Measurements from ENCODE around the gene MSRB1. TPM values are rescaled to one million over a fixed set of nuclear protein-coding genes. Genes with fewer than 3 reads are reported as not detected.

MSRB1 gene
- total RNA-seq, 1 donor from 2014 or later, result 11.7 TPM

- H3K36me3 ChIP-seq (ENCODE audit: control insufficient read depth, insufficient read depth, low read length), result peaks cover 6% of the 10 kb centered on the region
- no peak for DNase-seq (ENCODE audit: low read depth)
- TF ChIP-seq CTCF (IDR thresholded peaks at IDR 0.05; ENCODE audit: insufficient read depth, low read length, poor library complexity, severe bottlenecking), result peak; percentile 14
- H3K4me3 ChIP-seq (ENCODE audit: low read depth, low read length), result peak within 1 kb of the TSS; percentile 79
- peaks cover 54% of the 10 kb centered on the region for H3K27me3 ChIP-seq (ENCODE audit: control insufficient read depth, insufficient read depth, low read length)
Observed at GRCh38 chr16:1983544-1984346, 40.7 kb upstream of the MSRB1 start, which contains the start of gene GFER. TSS of gene GFER (plus strand) at chr16:1984193. CDS start at chr16:1984219, 26 bp downstream.

GRCh38 chr16:1982991-1983543 lies 40.1 kb upstream of the MSRB1 start:
- Histone ChIP-seq H3K36me3 (ENCODE audit: control insufficient read depth, insufficient read depth, low read length) (peaks cover 6% of the 10 kb centered on the region), H3K4me3 (ENCODE audit: low read depth, low read length) (peak overlapping the region; percentile 50), H3K27me3 (ENCODE audit: control insufficient read depth, insufficient read depth, low read length) (peaks cover 56% of the 10 kb centered on the region)
- DNase-seq (ENCODE audit: low read depth), result no peak
- TF ChIP-seq CTCF (IDR thresholded peaks at IDR 0.05; ENCODE audit: insufficient read depth, low read length, poor library complexity, severe bottlenecking), result peak; percentile 28

- Histone ChIP-seq H3K27me3 (ENCODE audit: control insufficient read depth, insufficient read depth, low read length) (peaks cover 56% of the 10 kb centered on the region), H3K36me3 (ENCODE audit: control insufficient read depth, insufficient read depth, low read length) (peaks cover 6% of the 10 kb centered on the region), H3K4me3 (ENCODE audit: low read depth, low read length) (no peak overlapping the region)
- no peak for DNase-seq (ENCODE audit: low read depth)
- TF ChIP-seq CTCF (IDR thresholded peaks at IDR 0.05; ENCODE audit: insufficient read depth, low read length, poor library complexity, severe bottlenecking), result no peak
Observed at GRCh38 chr16:1982013-1982433, 39.0 kb upstream of the MSRB1 start.

GRCh38 chr16:1981398-1981836 lies 38.4 kb upstream of the MSRB1 start, which contains the start of gene NOXO1:
TSS of gene NOXO1 (minus strand) at chr16:1981469. CDS start at chr16:1981179, 290 bp downstream.
- Histone ChIP-seq H3K36me3 (ENCODE audit: control insufficient read depth, insufficient read depth, low read length) (peaks cover 7% of the 10 kb centered on the region), H3K27me3 (ENCODE audit: control insufficient read depth, insufficient read depth, low read length) (peaks cover 56% of the 10 kb centered on the region), H3K4me3 (ENCODE audit: low read depth, low read length) (no peak within 1 kb of the TSS)
- no peak for DNase-seq (ENCODE audit: low read depth)
- no peak for TF ChIP-seq CTCF (IDR thresholded peaks at IDR 0.05; ENCODE audit: insufficient read depth, low read length, poor library complexity, severe bottlenecking)

- no peak overlapping the region for H3K4me3 ChIP-seq (ENCODE audit: low read depth, low read length)
- H3K27me3 ChIP-seq (ENCODE audit: control insufficient read depth, insufficient read depth, low read length), result peaks cover 56% of the 10 kb centered on the region
- no peak for TF ChIP-seq CTCF (IDR thresholded peaks at IDR 0.05; ENCODE audit: insufficient read depth, low read length, poor library complexity, severe bottlenecking)
Observed at GRCh38 chr16:1980770-1981087, 37.7 kb upstream of the MSRB1 start.

More at GRCh38 chr16:1980770-1981087, 37.7 kb upstream of the MSRB1 start:
- peaks cover 4% of the 10 kb centered on the region for H3K36me3 ChIP-seq (ENCODE audit: control insufficient read depth, insufficient read depth, low read length)
- no peak for DNase-seq (ENCODE audit: low read depth)
